GM21390 (cell line): ENCODE results near the gene SLC4A3.

ENCODE experiments used
- ATAC-seq: cut with Tn5 transposase; IDR thresholded peaks from one replicate; pipeline ENCODE4 v1.9.1; 2021; ENCODE audit not compliant: unreplicated experiment

SLC4A3 gene

GRCh38 chr2:219613461-219614070, 13.9 kb upstream of the SLC4A3 start:
- no peak for ATAC-seq

- ATAC-seq, result no peak
These were observed 13.2 kb upstream of the SLC4A3 start for GRCh38 chr2:219614076-219614860.

GRCh38 chr2:219615036-219615435, 12.4 kb upstream of the SLC4A3 start:
- no peak for ATAC-seq

GRCh38 chr2:219615894-219616293, 11.5 kb upstream of the SLC4A3 start:
- no peak for ATAC-seq

- no peak for ATAC-seq
These were observed 10.9 kb upstream of the SLC4A3 start for GRCh38 chr2:219616550-219616949.

GRCh38 chr2:219618733-219619122, 8.7 kb upstream of the SLC4A3 start:
- ATAC-seq, result no peak

- no peak for ATAC-seq
These were observed 8.2 kb upstream of the SLC4A3 start for GRCh38 chr2:219619235-219619634.

- no peak for ATAC-seq
These were observed 6.9 kb upstream of the SLC4A3 start for GRCh38 chr2:219620546-219620945.

- no peak for ATAC-seq
These were observed 5.5 kb upstream of the SLC4A3 start for GRCh38 chr2:219621935-219622334.

GRCh38 chr2:219622472-219622871, 5.0 kb upstream of the SLC4A3 start:
- ATAC-seq, result no peak

GRCh38 chr2:219624565-219624964, 2.9 kb upstream of the SLC4A3 start:
- no peak for ATAC-seq

- no peak for ATAC-seq
These were observed 2.3 kb upstream of the SLC4A3 start for GRCh38 chr2:219625179-219625578.

GRCh38 chr2:219626540-219626939, 890 bp upstream of the SLC4A3 start:
- ATAC-seq, result no peak

GRCh38 chr2:219628235-219628985, 980 bp downstream of the SLC4A3 start:
- ATAC-seq, result no peak

GRCh38 chr2:219628986-219629901, 1.8 kb downstream of the SLC4A3 start:
- ATAC-seq, result no peak

GRCh38 chr2:219629976-219630695, 2.7 kb downstream of the SLC4A3 start:
- ATAC-seq, result no peak

- no peak for ATAC-seq
These were observed 3.5 kb downstream of the SLC4A3 start for GRCh38 chr2:219630770-219631405.

- no peak for ATAC-seq
These were observed 4.0 kb downstream of the SLC4A3 start for GRCh38 chr2:219631406-219631891.

GRCh38 chr2:219631904-219632759, 4.7 kb downstream of the SLC4A3 start:
- ATAC-seq, result no peak
